ENCODE results near the gene SNTB2.
"Not testable (repeated sequence)": the region's sequence is repeated elsewhere in the genome, so short reads cannot be mapped to it uniquely, and the experiment has no call there.

SNTB2 gene

DNA sequence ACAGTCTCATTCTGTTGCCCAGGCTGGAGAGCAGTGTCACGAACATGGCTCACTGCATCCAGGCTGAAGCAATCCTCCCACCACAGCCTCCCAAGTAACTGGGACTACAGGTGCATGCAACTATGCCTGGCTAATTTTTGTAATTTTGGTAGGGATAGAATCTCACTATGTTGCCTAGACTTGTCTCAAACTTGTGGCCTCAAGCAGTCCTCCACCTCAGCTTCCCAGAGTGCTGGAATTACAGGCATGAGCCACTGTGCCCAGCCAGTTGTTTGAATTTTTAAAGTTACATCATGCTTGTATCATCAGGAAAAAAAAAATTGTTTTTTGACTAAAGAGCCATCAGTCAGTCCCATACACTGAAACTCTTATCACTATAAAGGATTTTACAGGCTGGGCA, 107.1 kb downstream of the SNTB2 start:
- no peak for DNase-seq

DNA sequence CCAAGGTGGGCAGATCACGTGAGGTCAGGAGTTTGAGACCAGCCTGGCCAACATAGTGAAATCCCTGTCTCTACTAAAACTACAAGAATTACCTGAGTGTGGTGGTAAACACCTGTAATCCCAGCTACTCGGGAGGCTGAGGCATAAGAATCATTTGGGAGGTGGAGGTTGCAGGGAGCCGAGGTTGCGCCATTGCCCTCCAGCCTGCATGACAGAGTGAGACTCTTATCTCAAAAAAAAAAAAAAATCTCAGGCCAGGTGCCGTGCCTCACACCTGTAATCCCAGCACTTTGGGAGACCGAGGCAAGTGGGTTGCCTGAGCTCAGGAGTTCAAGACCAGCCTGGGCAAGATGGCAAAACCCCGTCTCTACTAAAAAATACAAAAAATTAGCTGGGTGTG, 109.8 kb downstream of the SNTB2 start:
- DNase-seq: not testable (repeated sequence)

DNA sequence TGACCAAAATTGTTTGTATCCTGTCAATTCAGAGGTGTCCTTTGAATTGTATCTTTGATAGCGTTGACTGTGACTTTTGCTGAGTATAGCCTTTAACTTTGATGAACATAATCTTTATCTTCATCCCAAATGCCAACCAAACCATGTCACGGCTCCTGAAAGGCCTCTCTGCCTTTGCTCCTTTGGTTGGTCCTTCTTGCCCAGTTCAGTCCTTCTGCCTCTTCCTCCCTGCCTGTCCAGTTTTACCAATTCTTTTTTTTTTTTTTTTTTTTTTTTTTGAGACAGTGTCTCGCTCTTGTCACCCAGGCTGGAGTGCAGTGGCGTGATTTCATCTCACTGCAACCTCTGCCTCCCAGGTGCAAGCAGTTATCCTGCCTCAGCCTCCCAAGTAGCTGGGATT, 111.3 kb downstream of the SNTB2 start:
- DNase-seq: no peak

DNA sequence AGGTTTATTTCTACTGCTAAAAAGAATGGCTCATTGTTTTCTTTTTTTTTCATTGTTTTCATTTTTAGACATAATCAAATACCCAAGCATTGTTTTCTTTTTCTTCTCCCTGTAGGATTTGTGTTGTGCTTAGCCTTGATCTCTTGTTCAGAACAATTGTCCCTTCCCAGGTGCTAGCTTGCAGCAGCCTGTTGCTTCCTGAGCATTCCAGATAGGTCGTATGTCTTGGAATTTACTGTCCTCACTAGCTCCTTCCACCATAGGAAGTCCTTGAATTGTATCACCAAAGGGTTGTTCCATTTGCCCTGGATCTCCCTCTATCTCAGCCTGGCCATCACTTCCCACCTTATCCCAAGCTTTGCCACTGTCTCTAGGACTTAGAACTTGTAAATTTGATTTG, 114.2 kb downstream of the SNTB2 start:
- DNase-seq: no peak

DNA sequence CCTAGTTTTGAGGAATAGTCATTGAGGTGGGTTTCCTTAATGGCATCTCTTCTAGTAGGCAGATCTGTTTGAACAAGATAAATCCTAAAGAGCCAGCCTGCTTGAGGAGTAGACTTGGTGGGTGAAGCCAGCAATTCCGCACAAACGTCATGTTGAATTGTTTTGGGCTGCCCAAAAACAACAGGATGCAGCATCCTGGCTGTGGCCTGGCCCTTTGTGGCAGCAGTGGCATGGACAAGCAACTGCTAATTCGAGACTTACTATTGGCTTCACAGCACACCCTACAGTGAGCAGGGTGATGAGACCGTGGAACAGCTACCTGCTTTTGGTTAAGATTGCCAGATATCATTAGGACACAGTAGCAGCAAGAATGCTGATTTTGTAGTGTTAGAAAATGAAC, 114.9 kb downstream of the SNTB2 start:
- no peak for DNase-seq

DNA sequence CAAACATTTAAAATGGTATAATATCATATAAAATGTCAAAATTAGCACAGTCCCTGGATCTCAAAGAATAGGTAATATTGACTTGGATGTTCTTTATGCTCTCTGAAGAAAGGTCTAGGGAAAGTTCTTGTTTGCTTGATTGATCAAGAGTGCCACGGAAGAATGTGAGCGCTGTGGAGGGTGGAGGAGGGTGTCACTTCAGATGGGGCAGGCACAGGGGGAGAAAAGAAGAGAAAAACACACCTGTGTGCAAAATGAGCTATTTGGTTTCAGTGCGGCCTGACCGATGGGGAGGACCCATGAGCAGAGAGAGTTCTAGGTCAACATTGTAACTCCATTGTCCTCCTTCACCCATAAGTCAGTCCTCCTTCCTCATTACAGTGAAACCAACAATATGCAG, 115.3 kb downstream of the SNTB2 start:
- no peak for DNase-seq

DNA sequence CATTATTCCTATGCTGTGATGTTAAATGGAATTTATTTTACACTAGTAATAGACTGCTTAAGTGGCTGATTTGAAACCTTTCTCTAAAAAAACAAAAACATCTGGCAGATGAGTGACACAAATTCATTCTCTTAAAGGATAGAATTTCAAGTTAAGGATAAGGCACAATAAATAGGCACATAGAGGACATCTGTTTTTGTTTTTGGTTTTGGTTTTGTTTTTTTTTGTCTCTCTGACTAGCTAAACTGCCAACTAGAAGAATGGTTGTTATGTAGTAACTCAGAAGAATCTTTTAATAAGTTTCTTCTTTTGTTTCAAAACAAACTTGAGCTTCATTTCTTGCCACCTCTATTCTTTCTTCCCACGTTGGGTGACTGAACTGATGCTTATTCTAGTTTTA, 119.1 kb downstream of the SNTB2 start:
- no peak for DNase-seq

DNA sequence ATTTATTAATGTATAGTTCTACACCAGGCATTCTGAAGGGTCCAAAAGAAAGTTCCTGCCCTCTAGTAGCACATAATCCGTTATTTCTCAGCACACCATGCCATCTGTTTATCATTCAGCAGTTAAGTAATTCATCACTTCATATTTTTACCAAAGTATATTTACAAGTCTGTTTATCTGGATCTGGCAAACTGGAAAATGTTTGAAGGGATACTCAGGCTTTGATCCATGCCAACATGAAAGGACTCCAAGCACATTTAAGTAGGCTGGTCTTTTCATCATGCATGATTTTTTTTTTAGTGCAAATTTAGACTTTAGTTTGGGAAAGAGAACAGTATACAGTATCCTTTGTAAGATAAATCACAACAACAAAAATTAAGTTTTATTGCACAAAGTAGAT, 120.1 kb downstream of the SNTB2 start:
- no peak for DNase-seq

DNA sequence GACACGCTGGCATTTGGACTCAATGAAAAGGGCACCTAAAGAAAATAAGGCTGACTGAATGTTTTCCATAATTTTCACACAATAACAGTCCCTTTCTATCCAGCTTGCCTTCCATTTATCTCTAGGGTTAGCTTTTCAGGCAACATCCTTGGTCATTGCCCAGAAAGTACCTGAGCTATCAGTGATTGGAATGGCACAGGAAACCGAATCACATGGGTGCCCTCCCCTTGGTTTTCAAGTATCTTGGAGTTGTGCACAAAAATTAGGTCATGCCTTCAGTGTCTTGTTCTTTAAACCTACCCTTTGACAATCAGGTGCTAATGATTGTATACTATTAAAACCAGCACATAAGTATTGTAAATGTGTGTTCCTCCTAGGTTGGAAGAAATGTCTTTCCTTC, 120.9 kb downstream of the SNTB2 start:
- DNase-seq: no peak

DNA sequence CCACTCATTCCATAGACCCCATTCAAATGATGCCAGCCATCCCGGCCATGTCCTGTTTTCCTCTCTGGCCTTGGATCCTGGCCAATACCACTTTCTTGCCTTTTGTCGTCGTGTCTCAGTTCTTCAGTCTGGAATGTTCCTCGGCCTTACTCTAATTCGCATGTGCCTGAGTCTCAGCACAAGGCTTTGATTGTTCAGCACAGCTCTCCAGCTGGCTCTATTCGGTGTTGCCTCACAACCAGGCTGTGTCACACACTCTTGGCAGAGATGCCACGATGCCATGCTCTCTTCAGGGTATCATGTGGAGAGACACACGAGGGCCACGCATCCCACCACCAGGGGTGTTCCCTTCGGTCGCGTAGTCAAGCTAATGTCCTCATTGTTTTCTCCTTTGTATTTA, 122.4 kb downstream of the SNTB2 start:
- no peak for DNase-seq

DNA sequence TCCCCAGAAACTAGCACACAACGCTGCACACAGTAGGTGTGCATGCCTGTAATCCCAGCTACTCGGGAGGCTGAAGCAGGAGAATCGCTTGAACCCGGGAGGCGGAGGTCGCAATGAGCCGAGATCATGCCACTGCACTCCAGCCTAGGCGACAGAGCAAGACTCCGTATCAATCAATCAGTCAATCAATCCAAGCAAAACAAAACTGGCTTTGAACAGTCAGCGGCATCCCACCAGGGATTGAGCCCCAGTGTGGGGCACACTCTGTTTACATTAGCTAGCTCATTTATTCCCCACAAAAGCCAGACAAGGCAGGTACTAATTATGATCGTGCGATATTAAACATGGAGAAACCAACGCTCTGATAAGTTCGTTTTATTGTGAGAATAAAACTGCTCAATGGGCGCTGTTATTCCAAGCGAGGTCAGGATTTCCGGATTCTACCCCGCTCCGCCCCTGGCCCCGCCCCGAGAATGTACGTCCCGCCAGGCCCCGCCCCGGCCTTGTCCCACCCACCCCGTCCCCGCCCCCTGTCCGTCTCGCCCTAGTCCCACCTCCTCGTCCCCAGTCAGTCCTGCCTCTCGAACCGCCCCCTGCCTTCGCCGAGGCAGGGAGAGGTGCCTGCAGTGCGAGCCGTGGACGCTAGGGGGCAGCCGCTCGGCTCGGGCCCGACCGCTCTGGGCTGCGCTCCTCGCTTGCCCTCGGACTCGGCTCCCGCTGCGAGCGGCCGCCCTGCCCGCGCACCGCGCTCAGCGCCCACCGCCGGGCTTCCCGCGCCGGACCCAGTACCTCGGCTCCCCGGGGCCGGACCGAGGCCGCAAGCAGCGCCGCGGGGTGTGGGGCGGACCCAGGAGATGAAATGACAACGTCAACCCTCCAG, 123.9 kb downstream of the SNTB2 start, which contains the start of gene VPS4A:
Gene VPS4A (plus strand): TSS at position 698 of the 880 bp plus-strand sequence. CDS start 162 bp downstream, at position 860.
- DNase-seq: peak; percentile 92

DNA sequence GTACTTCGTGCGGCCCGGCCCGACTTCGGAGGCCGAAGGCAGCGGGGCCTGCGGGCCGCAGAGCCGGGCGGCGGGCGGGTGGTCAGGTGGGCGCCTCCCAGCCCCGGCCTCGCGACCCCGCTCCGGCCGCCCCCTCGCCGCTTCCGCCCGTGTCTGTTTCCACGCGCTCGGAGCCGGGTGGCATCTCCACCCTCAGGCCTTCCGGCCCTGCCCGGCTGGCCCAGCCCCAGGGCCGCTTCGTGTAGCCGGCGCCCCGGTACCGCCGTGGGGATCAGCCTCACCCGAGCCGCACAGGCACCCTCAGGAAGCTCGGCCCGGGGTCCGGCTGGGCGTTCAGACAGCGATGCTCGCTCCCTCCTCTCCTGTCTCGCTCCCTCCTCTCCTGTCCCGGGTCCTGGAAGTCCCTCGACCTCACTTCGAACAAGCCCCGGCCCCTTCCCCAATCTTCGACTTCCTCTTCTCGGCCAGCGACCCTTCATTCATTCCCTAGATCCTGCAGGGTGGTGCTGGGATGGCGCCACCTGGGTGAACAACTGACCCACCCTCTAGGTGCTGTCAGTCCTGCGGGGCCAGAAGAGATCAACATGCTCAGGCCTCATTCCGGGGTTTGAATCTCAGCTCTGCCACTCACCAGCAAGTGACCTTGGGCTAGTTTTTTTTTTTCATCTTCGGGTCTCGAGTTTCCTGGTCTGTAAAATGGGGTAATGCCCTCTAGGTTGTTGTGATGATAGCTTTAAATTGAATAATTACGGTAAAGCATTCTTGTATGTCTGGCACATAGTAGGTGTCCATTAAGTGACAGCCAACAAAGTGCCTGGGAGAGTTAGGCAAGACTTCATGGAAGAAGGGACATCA, 124.8 kb downstream of the SNTB2 start:
- DNase-seq: peak; percentile 41

DNA sequence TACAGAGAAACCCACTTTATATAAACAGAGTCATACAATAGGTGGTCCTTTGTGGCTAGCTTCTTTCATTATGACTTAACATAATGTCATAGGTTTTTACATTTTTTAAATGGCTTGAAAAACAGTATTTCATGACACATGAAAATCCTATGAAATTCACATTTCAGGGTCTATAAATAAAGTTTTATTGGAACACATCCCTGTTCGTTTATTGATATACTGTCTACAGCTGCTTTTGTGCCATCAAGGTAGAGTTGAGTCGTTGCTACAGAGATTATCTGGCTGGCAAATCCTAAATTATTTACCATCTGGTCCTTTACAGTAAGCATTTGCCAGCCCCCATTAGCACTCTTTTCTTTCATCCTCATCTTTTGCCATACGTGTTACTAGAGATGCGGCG, 126.5 kb downstream of the SNTB2 start:
- no peak for DNase-seq

DNA sequence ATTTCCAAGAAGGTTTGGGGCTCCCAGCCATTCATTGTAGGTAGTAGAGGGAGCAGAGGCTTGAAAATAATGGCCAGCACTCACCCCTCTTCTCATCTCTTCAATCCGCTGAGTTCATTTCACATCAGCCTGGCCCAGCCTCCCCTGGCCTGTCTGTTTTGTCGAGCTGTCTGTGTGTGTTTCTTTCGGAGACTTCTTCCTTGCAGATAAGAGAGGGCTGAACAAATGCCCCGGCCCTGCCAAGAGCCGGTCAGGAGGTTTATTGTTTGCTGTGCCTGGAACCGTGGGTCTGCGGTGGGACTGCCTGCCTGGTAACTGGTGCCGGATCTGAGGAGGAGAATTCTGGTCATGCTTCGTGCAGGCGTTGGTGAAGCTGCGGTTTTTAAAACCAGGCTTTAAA, 127.6 kb downstream of the SNTB2 start:
- no peak for DNase-seq

DNA sequence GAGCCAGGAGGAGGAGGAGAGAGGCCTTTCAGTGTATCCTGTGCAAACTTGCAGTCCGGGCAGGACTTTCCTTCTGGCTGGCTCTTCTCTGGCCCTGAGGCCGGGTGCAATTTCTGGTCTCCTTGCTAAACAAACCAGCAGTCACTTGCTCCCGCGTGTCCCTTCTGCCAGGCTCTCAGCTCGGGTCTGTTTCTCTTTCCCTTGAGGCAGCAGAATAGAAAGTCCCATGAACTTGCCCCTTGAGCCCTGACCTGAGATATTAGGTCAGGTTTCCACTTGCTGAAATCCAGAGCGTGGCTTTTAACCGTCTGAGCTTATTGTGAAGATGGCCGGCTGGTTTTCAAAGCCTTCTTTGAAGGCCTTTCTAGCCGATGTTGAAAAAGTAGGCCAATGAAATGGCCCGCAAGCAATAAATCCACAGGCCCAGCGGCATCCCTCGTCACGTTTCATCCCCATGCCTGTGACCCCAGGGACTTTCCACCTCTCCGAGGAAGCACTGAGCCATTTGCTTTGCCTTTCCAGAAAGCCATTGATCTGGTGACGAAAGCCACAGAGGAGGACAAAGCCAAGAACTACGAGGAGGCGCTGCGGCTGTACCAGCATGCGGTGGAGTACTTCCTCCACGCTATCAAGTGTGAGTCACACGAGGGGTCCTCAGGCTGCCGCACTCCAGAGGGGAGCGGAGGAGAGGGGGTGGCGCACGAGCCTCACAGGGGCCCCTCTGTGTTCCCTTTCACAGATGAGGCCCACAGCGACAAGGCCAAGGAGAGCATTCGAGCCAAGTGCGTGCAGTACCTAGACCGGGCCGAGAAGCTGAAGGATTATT, 128.7 kb downstream of the SNTB2 start:
- no peak for DNase-seq

DNA sequence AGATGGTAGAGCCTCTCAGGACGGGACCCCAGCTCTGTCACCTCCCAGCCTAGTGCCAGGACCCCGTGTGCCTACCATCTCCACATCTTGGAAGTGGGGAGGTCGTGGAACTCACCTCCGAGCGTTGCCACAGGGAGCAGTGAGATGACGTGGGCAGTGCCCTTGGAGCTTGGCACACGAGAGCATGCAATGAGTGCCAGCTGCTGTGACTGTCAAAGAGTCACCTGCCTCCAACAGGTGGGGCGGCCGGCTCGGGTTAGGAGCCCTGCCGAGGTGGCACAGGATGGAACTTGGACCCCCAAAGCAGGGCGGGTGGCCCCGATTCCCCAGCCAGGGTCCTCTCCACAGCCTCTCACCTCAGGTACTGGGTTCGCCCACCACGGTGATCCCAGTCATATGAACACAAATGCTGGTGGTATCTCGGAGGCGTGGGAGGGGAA, 129.7 kb downstream of the SNTB2 start:
- DNase-seq: no peak

DNA sequence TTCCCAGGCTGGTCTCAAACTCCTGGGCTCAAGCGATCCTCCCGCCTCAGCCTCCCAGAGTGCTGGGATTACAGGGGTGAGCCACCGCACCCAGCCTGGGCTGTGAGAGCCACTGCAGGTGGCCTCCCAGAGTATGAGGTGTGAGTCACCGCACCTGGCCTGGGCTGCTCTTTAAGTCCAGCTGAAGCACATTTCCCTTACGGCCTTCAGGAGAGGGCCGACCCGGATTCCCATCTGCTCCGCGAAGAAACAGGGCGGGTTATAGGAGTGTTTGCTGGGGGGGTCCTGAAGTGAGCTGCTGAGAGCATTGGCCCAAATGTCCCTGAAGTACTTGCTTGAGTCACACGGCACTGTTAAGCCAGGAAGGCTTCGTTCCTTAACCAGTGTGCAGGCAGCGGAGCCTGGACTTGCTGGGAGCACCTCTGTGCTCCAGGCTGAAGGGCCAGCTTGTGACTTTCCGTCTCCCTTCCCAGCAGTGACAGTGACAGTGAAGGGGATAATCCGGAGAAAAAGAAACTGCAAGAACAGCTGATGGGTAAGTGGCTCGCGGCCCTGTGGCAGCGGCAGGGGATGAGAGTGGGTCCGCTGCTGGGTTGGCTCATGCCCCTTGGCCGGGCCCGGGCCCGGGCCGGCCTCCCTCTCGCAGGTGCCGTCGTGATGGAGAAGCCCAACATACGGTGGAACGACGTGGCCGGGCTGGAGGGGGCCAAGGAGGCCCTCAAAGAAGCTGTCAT, 131.4 kb downstream of the SNTB2 start:
- no peak for DNase-seq

DNA sequence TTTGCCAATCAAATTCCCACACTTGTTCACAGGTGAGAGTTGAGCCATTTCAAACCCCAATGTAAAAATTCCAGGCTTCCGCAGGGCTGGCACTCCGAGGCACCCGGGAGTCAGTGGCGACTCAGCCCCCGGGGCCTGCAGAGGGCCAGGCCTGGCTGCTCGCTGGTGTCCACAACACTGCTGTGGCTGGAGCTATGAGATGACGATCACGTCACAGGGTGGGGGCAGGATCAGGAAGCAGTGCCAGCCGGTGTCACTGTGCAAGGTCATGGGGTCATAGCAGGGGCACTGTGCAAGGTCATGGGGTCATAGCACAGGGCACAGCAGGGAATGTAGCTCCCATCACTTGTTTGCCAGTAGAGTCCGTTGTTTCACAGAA, 131.9 kb downstream of the SNTB2 start:
- no peak for DNase-seq

DNA sequence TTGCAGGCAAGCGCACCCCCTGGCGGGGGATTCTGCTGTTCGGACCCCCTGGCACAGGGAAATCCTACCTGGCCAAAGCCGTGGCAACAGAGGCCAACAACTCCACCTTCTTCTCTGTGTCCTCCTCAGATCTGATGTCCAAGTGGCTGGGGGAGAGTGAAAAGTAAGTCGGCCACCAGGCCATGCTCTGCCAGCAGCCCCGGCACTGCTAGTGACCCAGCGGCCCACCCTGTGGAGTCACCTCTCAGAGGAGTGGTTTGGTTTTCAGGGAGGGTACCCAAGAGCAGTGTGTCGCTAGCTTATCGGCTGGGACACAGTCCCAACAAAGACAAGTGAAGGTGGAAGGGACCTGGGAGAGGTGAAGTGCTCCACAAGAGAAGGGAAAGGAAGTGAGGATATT, 132.4 kb downstream of the SNTB2 start:
- DNase-seq: no peak

DNA sequence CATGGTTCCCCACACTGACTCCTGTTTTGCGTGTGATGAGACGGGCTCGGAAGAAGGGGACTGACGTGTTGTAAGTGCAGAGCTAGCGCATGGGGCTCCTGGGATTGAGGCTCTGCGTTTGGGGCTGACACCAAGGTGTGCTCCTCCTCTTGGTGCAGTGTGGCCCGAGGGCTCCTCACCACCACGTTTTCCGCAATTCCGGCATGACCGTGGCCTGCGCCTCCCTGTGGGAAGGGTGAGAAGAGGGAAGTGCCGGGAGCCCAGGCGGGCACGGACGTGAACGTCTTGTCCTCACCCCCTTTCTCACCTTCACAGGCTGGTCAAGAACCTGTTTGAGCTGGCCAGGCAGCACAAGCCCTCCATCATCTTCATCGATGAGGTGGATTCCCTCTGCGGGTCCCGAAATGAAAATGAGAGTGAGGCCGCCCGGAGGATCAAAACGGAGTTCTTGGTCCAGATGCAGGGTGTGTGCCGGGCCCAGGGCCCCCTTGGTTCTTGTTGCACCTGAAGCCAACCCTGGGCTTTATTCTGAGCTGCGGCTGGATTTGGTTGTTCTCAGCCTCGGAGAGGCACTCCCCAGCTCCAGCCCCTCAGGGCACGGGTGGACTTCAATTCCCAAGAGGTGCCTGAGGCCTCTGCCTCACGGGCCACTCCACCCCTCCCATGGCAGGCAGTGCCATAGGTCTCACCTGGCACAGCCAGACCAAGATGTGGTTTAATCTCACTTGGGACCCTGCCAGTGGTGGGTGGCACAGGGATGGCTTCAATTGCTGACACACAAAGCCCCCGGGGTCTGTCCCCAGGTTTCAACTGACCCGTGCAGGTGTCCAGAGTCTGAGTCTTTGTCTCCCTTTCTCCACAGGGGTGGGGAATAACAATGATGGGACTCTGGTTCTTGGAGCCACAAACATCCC, 133.1 kb downstream of the SNTB2 start:
- no peak for DNase-seq

DNA sequence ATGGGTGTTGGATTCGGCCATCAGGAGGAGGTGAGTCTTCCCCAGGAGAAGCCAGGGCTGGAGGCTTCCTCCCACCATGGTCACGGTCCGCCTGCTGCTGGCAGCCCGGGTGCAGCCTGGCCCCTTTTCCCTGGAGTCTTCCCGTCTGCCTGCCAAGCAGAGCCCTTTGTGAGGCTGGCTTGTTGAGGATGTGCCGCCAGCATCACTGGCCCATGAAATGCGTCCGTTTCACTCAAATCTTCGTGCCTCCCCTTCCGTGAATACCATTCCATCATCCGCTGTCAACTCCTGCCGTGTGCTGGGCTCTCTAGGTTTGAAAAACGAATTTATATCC, 133.7 kb downstream of the SNTB2 start:
- DNase-seq: no peak

Data from NK-92 treated with Interleukin-12 subunit alpha and Interleukin-12 subunit beta, amount 100 ng/mL, for 24 hours (cell line).